Parathyroid adenoma (tissue), 2 donors: ENCODE data around the gene TCAP.

Experiments used
- H2AFZ ChIP-seq: fragments of 300-600 bp; sonication (generic); one replicate; pipeline ENCODE4 v1.7.0; 2017; ENCODE audit warnings: antibody characterized with exemption, mild to moderate bottlenecking
- H3K27ac ChIP-seq: fragments of 300-600 bp; sonication (generic); one replicate; pipeline ENCODE4 v1.7.0; 2017
- H3K27me3 ChIP-seq: fragments of 300-600 bp; sonication (generic); one replicate; pipeline ENCODE4 v1.7.0; 2017; ENCODE audit warnings: low read length; ENCODE audit not compliant: control insufficient read depth, insufficient read depth
- H3K36me3 ChIP-seq: fragments of 300-600 bp; sonication (generic); one replicate; pipeline ENCODE4 v1.7.0; 2017; ENCODE audit warnings: low read length; ENCODE audit not compliant: control insufficient read depth, insufficient read depth
- H3K4me1 ChIP-seq: fragments of 300-600 bp; sonication (generic); one replicate; pipeline ENCODE4 v1.7.0; 2017; ENCODE audit warnings: control low read depth
- H3K4me2 ChIP-seq: fragments of 300-600 bp; sonication (generic); one replicate; pipeline ENCODE4 v1.7.0; 2017; ENCODE audit warnings: low read length
- H3K4me3 ChIP-seq: fragments of 300-600 bp; sonication (generic); one replicate; pipeline ENCODE4 v1.7.0; 2017; ENCODE audit warnings: low read depth, low read length
- H3K79me2 ChIP-seq: fragments of 300-600 bp; sonication (generic); one replicate; pipeline ENCODE4 v1.7.0; 2017; ENCODE audit warnings: control low read depth
- H3K9ac ChIP-seq: fragments of 300-600 bp; sonication (generic); one replicate; pipeline ENCODE4 v1.7.0; 2017; ENCODE audit warnings: mild to moderate bottlenecking
- H3K9me3 ChIP-seq: fragments of 300-600 bp; sonication (generic); one replicate; pipeline ENCODE4 v1.7.0; 2017; ENCODE audit warnings: low read length; ENCODE audit not compliant: control insufficient read depth
- CTCF ChIP-seq: fragments of 300-600 bp; sonication (generic); IDR thresholded peaks from one replicate; pipeline ENCODE4 v1.7.0; 2017; ENCODE audit warnings: antibody characterized with exemption, mild to moderate bottlenecking
- donor health status: primary hyperparathyroidism.

The TCAP gene

GRCh38 chr17:39618246-39618913 is 46.8 kb upstream of the TCAP start:
- H3K9me3 ChIP-seq, result no peaks in the 10 kb centered on the region
- peak overlapping the region; percentile 87 for H2AFZ ChIP-seq
- H3K79me2 ChIP-seq, result no peaks in the 10 kb centered on the region
- peaks cover 7% of the 10 kb centered on the region for H3K4me1 ChIP-seq
- no peak for TF ChIP-seq CTCF
- H3K36me3 ChIP-seq, result no peaks in the 10 kb centered on the region
- H3K4me2 ChIP-seq, result peak overlapping the region; percentile 83
- H3K4me3 ChIP-seq, result peak overlapping the region; percentile 74
- H3K27ac ChIP-seq, result peak overlapping the region; percentile 2
- H3K9ac ChIP-seq, result no peak overlapping the region
- no peaks in the 10 kb centered on the region for H3K27me3 ChIP-seq

- Histone ChIP-seq H3K79me2 (no peaks in the 10 kb centered on the region), H3K27ac (no peak overlapping the region), H3K9me3 (no peaks in the 10 kb centered on the region), H3K36me3 (no peaks in the 10 kb centered on the region), H3K27me3 (no peaks in the 10 kb centered on the region), H2AFZ (peak overlapping the region; percentile 87), H3K4me2 (peak overlapping the region; percentile 83), H3K4me3 (no peak overlapping the region), H3K4me1 (peaks cover 7% of the 10 kb centered on the region), H3K9ac (no peak overlapping the region)
- TF ChIP-seq CTCF, result no peak
Observed at GRCh38 chr17:39618956-39619785, 46.0 kb upstream of the TCAP start.

GRCh38 chr17:39619786-39620101 is 45.4 kb upstream of the TCAP start:
- no peaks in the 10 kb centered on the region for H3K36me3 ChIP-seq
- no peak overlapping the region for H3K4me2 ChIP-seq
- H3K4me3 ChIP-seq, result no peak overlapping the region
- TF ChIP-seq CTCF, result no peak
- H3K27ac ChIP-seq, result no peak overlapping the region
- H3K79me2 ChIP-seq, result no peaks in the 10 kb centered on the region
- no peak overlapping the region for H2AFZ ChIP-seq
- H3K4me1 ChIP-seq, result peaks cover 7% of the 10 kb centered on the region
- H3K27me3 ChIP-seq, result no peaks in the 10 kb centered on the region
- no peak overlapping the region for H3K9ac ChIP-seq
- no peaks in the 10 kb centered on the region for H3K9me3 ChIP-seq

GRCh38 chr17:39621523-39622379 is 43.4 kb upstream of the TCAP start:
- peak; percentile 100 for TF ChIP-seq CTCF
- H3K9me3 ChIP-seq, result no peaks in the 10 kb centered on the region
- H3K79me2 ChIP-seq, result no peaks in the 10 kb centered on the region
- peak overlapping the region; percentile 29 for H3K4me2 ChIP-seq
- peaks cover 8% of the 10 kb centered on the region for H3K4me1 ChIP-seq
- peaks cover 2% of the 10 kb centered on the region for H3K27me3 ChIP-seq
- H3K27ac ChIP-seq, result no peak overlapping the region
- H3K36me3 ChIP-seq, result no peaks in the 10 kb centered on the region
- no peak overlapping the region for H3K4me3 ChIP-seq
- H3K9ac ChIP-seq, result no peak overlapping the region
- peak overlapping the region; percentile 59 for H2AFZ ChIP-seq
